GM19035 (cell line): ENCODE measurements around the gene UCKL1.

Experiments
- ATAC-seq: cut with Tn5 transposase; IDR thresholded peaks from one replicate; pipeline ENCODE4 v1.9.1; 2021; ENCODE audit not compliant: unreplicated experiment

UCKL1 gene

GRCh38 chr20:63892402-63892801 lies 63.8 kb downstream of the UCKL1 start:
- ATAC-seq = no peak

- no peak for ATAC-seq
Measured at GRCh38 chr20:63891061-63892002, 64.9 kb downstream of the UCKL1 start.

- no peak for ATAC-seq
Measured at GRCh38 chr20:63890616-63891015, 65.6 kb downstream of the UCKL1 start.

- ATAC-seq = no peak
Measured at GRCh38 chr20:63890201-63890576, 66.0 kb downstream of the UCKL1 start.
